Activated CD8-positive, alpha-beta T cell treated with anti-CD3 and anti-CD28 coated beads for 36 hours (primary cell): ENCODE results near the gene KY. TPM values are rescaled to one million over a fixed set of nuclear protein-coding genes. Genes with fewer than 3 reads are reported as not detected.

ENCODE experiments used
- ATAC-seq: fragments of 200-7000 bp; cut with Tn5 transposase; one replicate; pipeline ENCODE4 v1.10.0; 2021; ENCODE audit warnings: mild to moderate bottlenecking, moderate library complexity
- CTCF ChIA-PET: fragments of 350-600 bp; sonication (Branson Sonifier 250); formaldehyde crosslinking; loops from one replicate; lab custom pipeline; 2021; ENCODE audit warnings: antibody characterized with exemption; lab: Charles Lee
- POLR2A ChIA-PET: fragments of 350-600 bp; sonication (Branson Sonifier 250); formaldehyde crosslinking; loops from one replicate; lab custom pipeline; 2021; ENCODE audit warnings: antibody characterized with exemption; lab: Charles Lee
- DNase-seq: peaks from one replicate; pipeline ENCODE4 v3.0.0-alpha.2; 2020
- H3K27ac Mint-ChIP-seq: one replicate; pipeline ENCODE4 v1.8.0; 2021; ENCODE audit warnings: mild to moderate bottlenecking, mixed read lengths
- H3K27me3 Mint-ChIP-seq: one replicate; pipeline ENCODE4 v1.8.0; 2021; ENCODE audit warnings: mixed read lengths
- H3K36me3 Mint-ChIP-seq: one replicate; pipeline ENCODE4 v1.8.0; 2021; ENCODE audit warnings: low read depth, mixed read lengths
- H3K4me1 Mint-ChIP-seq: one replicate; pipeline ENCODE4 v1.8.0; 2021; ENCODE audit warnings: low read depth, mixed read lengths
- H3K4me3 Mint-ChIP-seq: one replicate; pipeline ENCODE4 v1.8.0; 2021; ENCODE audit warnings: mild to moderate bottlenecking, moderate library complexity, mixed read lengths
- H3K9me3 Mint-ChIP-seq: one replicate; pipeline ENCODE4 v1.8.0; 2021; ENCODE audit warnings: mixed read lengths
- CTCF ChIP-seq: fragments of 200-600 bp; IDR thresholded peaks from one replicate; pipeline ENCODE4 v1.8.0; 2022; ENCODE audit warnings: antibody characterized with exemption, mild to moderate bottlenecking
- intact Hi-C: fragments of 100-400 bp; cut with micrococcal nuclease; formaldehyde crosslinking; loops from one replicate; pipeline ENCODE4 v1.10.0; 2022
- total RNA-seq, 2 experiments: library from RNA; stranded (reverse); gene quantifications; one replicate each; pipeline ENCODE4 v1.2.3, GENCODE V29; 2021

Gene KY
- total RNA-seq: not detected

GRCh38 chr3:134650431-134651346, at the start of gene KY:
KY (minus strand) TSS chr3:134651022; CDS start chr3:134650960, 62 bp downstream.
- ChIA-PET POLR2A (no interaction called here), CTCF (no interaction called here)
- no peaks in the 10 kb centered on the region for H3K9me3 Mint-ChIP-seq
- H3K4me1 Mint-ChIP-seq: peaks cover 2% of the 10 kb centered on the region
- no peak within 1 kb of the TSS for H3K27ac Mint-ChIP-seq
- ATAC-seq (peak; percentile 34), DNase-seq (peak; percentile 17)
- intact Hi-C loops: no loop called here
- H3K36me3 Mint-ChIP-seq: no peaks in the 10 kb centered on the region
- no peak for TF ChIP-seq CTCF
- H3K27me3 Mint-ChIP-seq: peaks cover 18% of the 10 kb centered on the region
- no peak within 1 kb of the TSS for H3K4me3 Mint-ChIP-seq

GRCh38 chr3:134699721-134700120, 48.9 kb upstream of the KY start:
- Mint-ChIP-seq H3K27ac (no peak overlapping the region), H3K9me3 (no peaks in the 10 kb centered on the region), H3K36me3 (no peaks in the 10 kb centered on the region), H3K4me3 (no peak overlapping the region), H3K4me1 (no peaks in the 10 kb centered on the region), H3K27me3 (no peaks in the 10 kb centered on the region)
- TF ChIP-seq CTCF: no peak
- ChIA-PET CTCF (no interaction called here), POLR2A (no interaction called here)
- intact Hi-C loops: no loop called here
- no peak for ATAC-seq
- DNase-seq: no peak

GRCh38 chr3:134699141-134699711, 48.4 kb upstream of the KY start:
- H3K27ac Mint-ChIP-seq: no peak overlapping the region
- no peaks in the 10 kb centered on the region for H3K36me3 Mint-ChIP-seq
- no peaks in the 10 kb centered on the region for H3K9me3 Mint-ChIP-seq
- ATAC-seq (no peak), DNase-seq (no peak)
- ChIA-PET CTCF (no interaction called here), POLR2A (no interaction called here)
- H3K4me1 Mint-ChIP-seq: no peaks in the 10 kb centered on the region
- no peaks in the 10 kb centered on the region for H3K27me3 Mint-ChIP-seq
- intact Hi-C loops: no loop called here
- H3K4me3 Mint-ChIP-seq: no peak overlapping the region
- no peak for TF ChIP-seq CTCF

- no peaks in the 10 kb centered on the region for H3K9me3 Mint-ChIP-seq
- DNase-seq (no peak), ATAC-seq (no peak)
- no peak overlapping the region for H3K27ac Mint-ChIP-seq
- no peaks in the 10 kb centered on the region for H3K36me3 Mint-ChIP-seq
- POLR2A ChIA-PET: no interaction called here
- no peak overlapping the region for H3K4me3 Mint-ChIP-seq
- CTCF ChIA-PET: no interaction called here
- no peaks in the 10 kb centered on the region for H3K4me1 Mint-ChIP-seq
- no peak for TF ChIP-seq CTCF
- intact Hi-C loops: no loop called here
- no peaks in the 10 kb centered on the region for H3K27me3 Mint-ChIP-seq
These were observed 47.2 kb upstream of the KY start for GRCh38 chr3:134697830-134698689.
